HEK293 (cell line): ENCODE results near the gene CCDC184.
A peak's percentile ranks its signal among the peaks of the same experiment; 100 is the strongest.
"Not testable (repeated sequence)": the region's sequence is repeated elsewhere in the genome, so short reads cannot be mapped to it uniquely, and the experiment has no call there.

Experiments used
- CTCF ChIA-PET: fragments of 350-600 bp; formaldehyde crosslinking; extraction: SDS; loops from one replicate; lab custom pipeline; 2021; ENCODE audit warnings: antibody characterized with exemption; lab: Yijun Ruan, JAX
- POLR2A ChIA-PET: fragments of 300-600 bp; formaldehyde crosslinking; extraction: SDS; loops from one replicate; lab custom pipeline; 2020; ENCODE audit warnings: antibody characterized with exemption, inconsistent platforms; lab: Yijun Ruan, JAX
- H3K27ac ChIP-seq: fragments of 200-500 bp; sonication (Bioruptor generic); 2 replicates; pipeline ENCODE4 v1.5.1; 2014; ENCODE audit warnings: low read depth, low read length, control low read depth, inconsistent platforms; ENCODE audit errors: extremely low read depth
- H3K36me3 ChIP-seq, 2 experiments: fragments of 200-500 bp in 1 of 2; sonication (Bioruptor generic) in 1 of 2; 1 replicate in 1 of 2; 2 replicates in 1 of 2; pipeline ENCODE4 v1.5.1; 2014 to 2017; ENCODE audit warnings: inconsistent platforms in 2 of 2, low read length in 2 of 2; ENCODE audit not compliant: control insufficient read depth in 2 of 2, insufficient read depth in 1 of 2
- H3K4me1 ChIP-seq: fragments of 200-500 bp; sonication (Bioruptor generic); 2 replicates; pipeline ENCODE4 v1.5.1; 2014; ENCODE audit warnings: mild to moderate bottlenecking, low read length, inconsistent platforms; ENCODE audit not compliant: control insufficient read depth, insufficient read depth
- H3K4me3 ChIP-seq: 2 replicates; pipeline ENCODE4 v1.5.1; 2011; ENCODE audit warnings: low read depth, mild to moderate bottlenecking, control low read depth, low read length, moderate library complexity
- H3K9me3 ChIP-seq: fragments of 200-500 bp; sonication (Bioruptor generic); 2 replicates; pipeline ENCODE4 v1.5.1; 2014; ENCODE audit warnings: low read depth, low read length, inconsistent platforms; ENCODE audit not compliant: control insufficient read depth, insufficient read depth
- PRDM1 ChIP-seq: fragments of 450-650 bp; formaldehyde crosslinking; IDR thresholded peaks from 2 replicates; pipeline ENCODE4; 2016; ENCODE audit warnings: missing biosample characterization, missing genetic modification characterization
- ZBTB49 ChIP-seq: fragments of 450-650 bp; formaldehyde crosslinking; IDR thresholded peaks from 2 replicates; pipeline ENCODE4 v1.5.1; 2016; ENCODE audit warnings: missing biosample characterization, missing genetic modification characterization, low read depth
- ZNF248 ChIP-seq: fragments of 450-650 bp; formaldehyde crosslinking; IDR thresholded peaks from 2 replicates; pipeline ENCODE4 v1.5.1; 2017; ENCODE audit warnings: missing biosample characterization, missing genetic modification characterization
- ZNF341 ChIP-seq: fragments of 450-650 bp; formaldehyde crosslinking; IDR thresholded peaks from 2 replicates; pipeline ENCODE4; 2016; ENCODE audit warnings: low read depth, missing biosample characterization, missing genetic modification characterization
- ZNF362 ChIP-seq: fragments of 450-650 bp; formaldehyde crosslinking; IDR thresholded peaks from 2 replicates; pipeline ENCODE4 v1.5.1; 2016; ENCODE audit warnings: missing biosample characterization, missing genetic modification characterization
- ZNF48 ChIP-seq: fragments of 450-650 bp; formaldehyde crosslinking; IDR thresholded peaks from 2 replicates; pipeline ENCODE4 v1.5.1; 2016; ENCODE audit warnings: missing biosample characterization, missing genetic modification characterization
- ZNF561 ChIP-seq: fragments of 450-650 bp; IDR thresholded peaks from 2 replicates; pipeline ENCODE4 v1.5.1; 2018; ENCODE audit warnings: missing biosample characterization, missing genetic modification characterization, borderline replicate concordance
- ZNF585B ChIP-seq: fragments of 450-650 bp; formaldehyde crosslinking; IDR thresholded peaks from 2 replicates; pipeline ENCODE4 v1.5.1; 2016; ENCODE audit warnings: missing biosample characterization, missing genetic modification characterization
- ZNF621 ChIP-seq: fragments of 450-650 bp; formaldehyde crosslinking; IDR thresholded peaks from 2 replicates; pipeline ENCODE4 v1.5.1; 2017; ENCODE audit warnings: missing biosample characterization, missing genetic modification characterization
- ZNF701 ChIP-seq: fragments of 450-650 bp; formaldehyde crosslinking; IDR thresholded peaks from 2 replicates; pipeline ENCODE4 v1.5.1; 2016; ENCODE audit warnings: missing biosample characterization, missing genetic modification characterization
- ZNF704 ChIP-seq: fragments of 450-650 bp; formaldehyde crosslinking; IDR thresholded peaks from 2 replicates; pipeline ENCODE4 v1.5.1; 2016; ENCODE audit warnings: missing biosample characterization, missing genetic modification characterization
- TF ChIP-seq, protein P1 (sequence below): fragments of 450-650 bp; IDR thresholded peaks from 2 replicates; pipeline ENCODE4 v1.5.1; 2018; ENCODE audit warnings: missing biosample characterization, mild to moderate bottlenecking, missing genetic modification characterization

Gene CCDC184

DNA sequence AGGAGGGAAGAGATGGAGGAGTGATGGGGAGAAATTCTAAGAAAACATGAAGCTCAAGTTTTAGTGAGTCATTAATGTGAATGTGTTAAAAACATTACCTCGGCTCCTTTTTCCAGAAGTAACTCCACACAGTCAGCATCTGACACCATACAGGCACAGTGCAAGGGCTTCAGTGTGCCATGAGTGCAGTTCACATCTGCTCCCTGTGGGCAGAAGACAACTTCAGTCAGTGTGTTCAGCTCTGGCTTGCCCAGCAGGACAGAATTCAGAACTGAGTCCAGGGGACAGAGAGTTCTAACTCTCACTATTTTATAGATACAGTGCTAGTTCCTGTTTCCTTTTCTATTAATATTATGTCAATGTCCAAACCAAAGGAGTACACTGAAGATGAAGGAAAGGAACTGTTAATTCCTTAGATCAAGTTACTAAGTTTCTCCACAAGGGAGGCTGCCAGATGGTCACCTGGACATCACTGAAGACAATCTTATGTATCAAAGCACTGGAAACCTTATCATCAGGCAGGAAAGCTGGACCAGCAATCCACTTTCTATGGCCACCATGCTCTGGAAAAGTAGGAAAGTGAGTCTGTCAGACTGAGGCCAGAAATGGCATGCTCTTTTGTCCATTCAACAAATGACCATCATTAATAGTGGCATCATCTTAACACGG lies 32.2 kb upstream of the CCDC184 start:
- ChIA-PET POLR2A (no interaction called here), CTCF (interaction anchor here (0.8 to 1.5 kb wide), 3 partner anchors 13 to 188 kb away, joined by 3 to 13 read pairs (median 3); partner anchors contain the start of gene TMEM106C)
- no peak overlapping the region for H3K4me3 ChIP-seq
- peaks cover 23 to 70% of the 10 kb centered on the region in 2 experiments for H3K36me3 ChIP-seq
- peaks cover 1% of the 10 kb centered on the region; the same call in 1 of the 2 replicates for H3K4me1 ChIP-seq
- H3K27ac ChIP-seq: no peak overlapping the region
- TF ChIP-seq ZNF341 (tag by site-specific recombination) (no peak), ZNF48 (tag by site-specific recombination) (no peak), ZNF585B (tag by site-specific recombination) (no peak), ZNF621 (tag by site-specific recombination) (no peak), ZNF561 (tag by site-specific recombination) (no peak), ZNF248 (tag by site-specific recombination) (no peak), ZNF704 (tag by site-specific recombination) (no peak), ZBTB49 (tag by site-specific recombination) (no peak)
- TF ChIP-seq, protein P1, sequence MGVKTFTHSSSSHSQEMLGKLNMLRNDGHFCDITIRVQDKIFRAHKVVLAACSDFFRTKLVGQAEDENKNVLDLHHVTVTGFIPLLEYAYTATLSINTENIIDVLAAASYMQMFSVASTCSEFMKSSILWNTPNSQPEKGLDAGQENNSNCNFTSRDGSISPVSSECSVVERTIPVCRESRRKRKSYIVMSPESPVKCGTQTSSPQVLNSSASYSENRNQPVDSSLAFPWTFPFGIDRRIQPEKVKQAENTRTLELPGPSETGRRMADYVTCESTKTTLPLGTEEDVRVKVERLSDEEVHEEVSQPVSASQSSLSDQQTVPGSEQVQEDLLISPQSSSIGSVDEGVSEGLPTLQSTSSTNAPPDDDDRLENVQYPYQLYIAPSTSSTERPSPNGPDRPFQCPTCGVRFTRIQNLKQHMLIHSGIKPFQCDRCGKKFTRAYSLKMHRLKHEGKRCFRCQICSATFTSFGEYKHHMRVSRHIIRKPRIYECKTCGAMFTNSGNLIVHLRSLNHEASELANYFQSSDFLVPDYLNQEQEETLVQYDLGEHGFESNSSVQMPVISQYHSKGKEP (tag by site-specific recombination): no peak
- no peaks in the 10 kb centered on the region for H3K9me3 ChIP-seq

- peaks cover 12 to 31% of the 10 kb centered on the region in 2 experiments for H3K36me3 ChIP-seq
- H3K4me3 ChIP-seq, POLR2A ChIA-PET, H3K27ac ChIP-seq, H3K9me3 ChIP-seq, H3K4me1 ChIP-seq: not testable (repeated sequence)
- CTCF ChIA-PET: interaction anchor here (1.2 kb wide), 1 partner anchor 10 kb away, joined by 5 read pairs; no protein-coding TSS in a partner anchor
Measured at GRCh38 chr12:48155786-48156185, 27.7 kb upstream of the CCDC184 start.

GRCh38 chr12:48156652-48157017 lies 26.8 kb upstream of the CCDC184 start:
- TF ChIP-seq ZNF701 (tag by site-specific recombination): no peak
- peak; percentile 43; the same call in 1 of the 2 replicates for TF ChIP-seq ZNF362
- peak; percentile 86 for TF ChIP-seq PRDM1 (tag by site-specific recombination)
- H3K27ac ChIP-seq: peak overlapping the region; percentile 70

More at GRCh38 chr12:48156652-48157017, 26.8 kb upstream of the CCDC184 start:
- no peaks in the 10 kb centered on the region for H3K4me1 ChIP-seq
- H3K4me3 ChIP-seq: peak overlapping the region; percentile 86
- CTCF ChIA-PET: interaction anchor here (0.9 to 2.0 kb wide), 3 partner anchors 9 to 33 kb away, joined by 3 to 5 read pairs (median 4); no protein-coding TSS in a partner anchor
- no peaks in the 10 kb centered on the region for H3K9me3 ChIP-seq
- H3K36me3 ChIP-seq: peaks cover 8 to 22% of the 10 kb centered on the region in 2 experiments
- POLR2A ChIA-PET: interaction anchor here (1.4 to 2.0 kb wide), 7 partner anchors 14 to 155 kb away, joined by 3 to 20 read pairs (median 6); partner anchors contain the start of genes PFKM and SENP1
